Activated T-helper 1 cell treated with anti-CD3 and anti-CD28 coated beads, Interleukin-2, amount 50 U/mL, for 16 hours (primary cell): ENCODE data around the gene MXD4.

ENCODE experiments used
- DNase-seq, 2 donors: peaks; one replicate each; pipeline ENCODE4 v3.0.0-alpha.2; 2020; ENCODE audit warnings: low read depth in 1 of 2, low spot score in 1 of 2

MXD4 gene

DNA sequence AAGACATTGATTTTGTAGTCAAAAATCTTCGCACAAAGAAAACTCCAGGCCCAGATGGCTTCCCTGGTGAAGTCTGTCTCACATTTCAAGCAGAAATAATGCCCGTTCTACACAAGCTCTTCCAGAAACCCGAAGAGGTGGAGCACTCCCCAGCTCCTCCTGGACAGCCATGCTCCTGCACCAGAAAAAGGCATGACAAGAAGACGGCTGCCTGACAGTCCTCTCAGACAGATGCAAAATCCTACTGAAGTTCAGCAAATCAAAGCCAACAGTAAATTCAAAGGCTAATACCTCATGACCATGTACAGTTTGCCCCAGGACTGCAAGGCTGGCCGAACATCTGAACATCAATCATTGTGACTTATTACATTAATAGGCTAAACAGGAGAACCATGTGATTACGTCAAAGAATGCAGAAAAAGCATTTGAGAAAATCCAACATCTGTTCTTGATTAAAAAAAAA lies 30.8 kb upstream of the MXD4 start:
- DNase-seq: no peak

DNA sequence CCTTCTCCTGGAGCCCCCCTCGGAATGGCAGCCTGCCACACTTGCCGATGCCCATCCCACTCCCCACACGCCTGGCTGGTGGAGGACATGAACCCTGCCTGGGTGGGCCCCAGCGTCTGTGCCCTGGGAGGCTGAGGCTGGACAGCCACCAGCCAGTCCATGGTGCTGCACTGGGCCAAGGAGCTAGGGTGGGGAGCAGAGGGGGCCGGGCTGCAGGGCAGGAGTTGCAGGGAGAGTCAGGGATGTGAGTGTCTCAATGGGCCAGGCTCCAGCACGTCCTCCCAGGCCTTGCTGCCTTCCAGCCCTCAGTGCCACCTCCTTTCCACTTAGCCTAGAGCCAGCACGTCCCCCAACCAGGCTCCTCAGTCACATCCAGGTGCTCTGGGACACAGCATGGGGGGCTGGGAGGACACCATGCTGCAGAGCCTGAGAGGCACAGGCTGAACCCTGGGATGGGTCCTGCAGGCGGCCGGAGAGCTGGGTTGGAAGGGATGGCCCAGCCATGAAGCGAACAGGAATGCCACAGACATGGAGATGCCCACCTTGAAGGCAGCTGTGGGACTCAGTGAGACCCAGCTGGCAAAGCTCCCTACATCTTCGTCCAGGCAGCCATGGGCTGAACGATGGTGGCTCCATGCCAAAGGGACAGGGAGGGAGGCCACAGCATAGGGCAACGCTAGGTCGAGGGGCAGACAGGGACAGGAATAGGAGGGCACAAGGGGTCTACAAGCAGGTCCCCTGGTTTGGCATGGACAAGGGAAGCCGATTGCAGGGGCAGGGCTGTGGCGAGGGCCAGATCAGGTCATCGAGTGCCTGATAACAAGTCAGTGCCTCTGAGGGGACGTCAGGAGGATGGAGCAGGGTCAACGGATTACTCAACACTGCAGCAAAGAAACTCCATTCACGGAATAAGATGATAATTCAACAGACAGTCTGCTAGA lies 30.1 kb upstream of the MXD4 start:
- no peak for DNase-seq

DNA sequence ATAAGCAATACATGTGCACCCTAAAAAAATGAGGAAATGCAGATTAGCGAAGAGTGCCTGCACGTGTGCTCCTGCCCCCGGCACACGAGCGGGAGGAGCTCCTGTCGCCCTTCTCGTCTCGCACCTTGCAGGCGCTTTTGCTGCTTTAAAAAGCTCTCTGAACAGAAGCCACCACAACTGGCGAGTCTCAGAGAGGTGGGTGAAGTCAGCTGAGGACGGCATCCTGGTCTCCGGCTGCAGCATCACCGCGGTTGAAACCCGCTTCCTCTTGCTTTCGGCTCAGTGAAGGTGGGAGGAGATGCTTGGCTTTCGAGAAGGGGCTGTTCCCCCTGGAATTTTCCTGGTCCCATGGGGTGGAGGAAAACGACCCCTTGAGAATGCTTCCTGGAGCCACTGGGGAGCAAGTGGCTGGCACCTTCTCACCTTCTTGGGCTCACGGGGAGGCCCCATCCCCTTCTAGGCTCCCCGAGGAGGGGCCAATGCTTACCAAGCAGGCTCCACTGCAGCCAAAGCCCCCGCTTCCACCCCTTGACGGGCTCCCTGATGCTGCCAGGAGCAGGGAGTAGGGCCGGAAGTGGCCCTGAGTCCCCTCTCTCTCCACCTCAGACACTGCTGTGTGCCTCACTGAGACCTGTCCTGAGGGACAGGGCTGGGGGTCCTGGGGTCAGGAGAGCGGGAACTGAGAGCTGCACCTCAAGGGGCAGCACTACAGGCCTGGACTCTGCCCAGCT lies 29.2 kb upstream of the MXD4 start:
- DNase-seq: peak; percentile 42 to 65

DNA sequence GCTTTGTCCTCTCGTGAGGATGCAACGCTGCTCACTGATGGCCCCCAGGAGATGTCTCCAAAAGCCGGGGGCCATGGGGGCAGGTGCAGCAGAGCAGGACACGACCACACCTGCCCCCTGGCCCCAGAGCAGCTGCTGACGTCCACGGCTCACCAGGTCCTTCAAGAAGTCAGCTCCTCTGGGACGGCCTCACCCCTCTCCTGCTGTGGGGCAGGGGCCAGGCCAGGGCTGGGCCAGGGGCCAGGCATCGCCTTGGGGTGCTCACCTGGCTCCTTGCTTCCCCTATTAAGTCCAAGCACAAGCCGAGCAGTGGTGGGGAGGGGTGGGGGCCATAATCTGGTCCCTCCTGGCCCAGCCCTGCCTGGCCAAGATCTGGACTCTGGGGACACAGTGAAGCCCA lies 28.6 kb upstream of the MXD4 start:
- no peak for DNase-seq

DNA sequence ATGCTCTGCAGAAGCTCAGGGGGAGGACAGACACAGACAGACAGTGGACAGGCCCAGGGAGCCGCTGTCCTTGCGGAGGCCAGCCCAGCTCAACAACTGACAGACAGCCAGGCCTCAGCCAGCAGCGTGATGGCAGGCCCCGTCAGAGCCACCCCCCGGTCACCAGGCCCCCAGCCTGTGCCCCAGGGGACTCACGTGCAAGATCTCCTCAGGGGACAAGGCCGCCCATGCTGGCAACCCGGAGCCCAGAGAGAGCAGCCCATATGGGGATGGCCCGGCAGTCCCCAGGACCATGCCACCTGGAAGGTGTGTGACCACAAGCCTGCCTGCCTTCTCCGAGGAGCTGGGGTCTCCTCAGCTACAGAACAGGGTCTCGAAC lies 28.0 kb upstream of the MXD4 start:
- no peak for DNase-seq

DNA sequence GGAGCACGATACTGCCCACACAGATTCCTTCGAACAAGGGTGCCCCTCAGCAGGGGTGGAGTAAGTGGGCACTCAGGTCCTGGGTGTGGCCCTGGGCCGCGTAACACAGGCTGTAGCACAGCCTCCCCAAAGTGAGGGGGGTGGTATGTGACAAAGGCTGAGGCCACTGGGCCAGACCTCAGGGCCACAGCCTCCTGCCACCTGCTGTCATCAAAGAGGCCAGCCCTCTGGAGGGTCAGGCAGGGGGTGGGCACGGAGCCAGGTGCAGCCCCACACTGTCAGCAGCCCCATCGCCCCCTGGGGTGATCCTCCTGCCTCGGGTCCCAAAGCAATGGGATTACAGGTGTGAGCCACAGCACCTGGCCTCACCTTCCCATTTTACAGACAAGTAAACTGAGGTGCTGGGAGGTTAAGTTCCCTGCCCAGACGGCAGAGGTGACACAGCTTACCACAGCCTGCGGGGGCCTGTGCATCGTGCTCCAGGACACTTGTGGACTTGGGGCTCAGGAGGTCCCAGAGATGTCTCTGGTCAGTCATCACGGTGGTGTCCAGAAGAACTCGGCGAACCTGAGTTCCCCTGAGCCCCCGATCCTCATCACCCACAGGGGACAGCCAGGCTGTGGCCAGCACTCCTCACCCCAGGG lies 27.5 kb upstream of the MXD4 start:
- no peak for DNase-seq

DNA sequence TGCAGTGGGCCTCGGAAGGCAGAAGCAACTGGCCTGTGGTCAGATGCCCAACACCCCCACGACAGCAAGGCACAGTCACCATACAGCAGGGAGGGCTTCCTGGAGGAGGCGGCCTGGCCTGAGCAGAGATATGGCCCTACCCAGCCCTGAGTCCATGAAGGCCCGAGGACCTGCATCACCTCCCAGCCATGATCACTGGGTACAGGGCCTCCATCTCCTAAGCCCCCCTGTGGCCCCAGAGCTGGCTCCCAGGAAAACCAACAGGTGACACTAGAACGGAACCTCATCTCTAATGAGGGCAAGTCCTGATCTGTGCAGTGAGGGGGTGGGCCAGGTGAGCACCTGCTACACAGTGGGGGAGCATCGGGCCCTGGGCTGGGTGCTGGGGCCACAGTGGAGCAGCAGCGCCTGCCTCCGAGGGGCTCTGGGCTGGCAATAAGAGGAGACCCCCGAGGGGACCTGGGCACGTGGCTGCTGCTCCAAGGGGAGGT lies 26.2 kb upstream of the MXD4 start:
- DNase-seq: no peak

DNA sequence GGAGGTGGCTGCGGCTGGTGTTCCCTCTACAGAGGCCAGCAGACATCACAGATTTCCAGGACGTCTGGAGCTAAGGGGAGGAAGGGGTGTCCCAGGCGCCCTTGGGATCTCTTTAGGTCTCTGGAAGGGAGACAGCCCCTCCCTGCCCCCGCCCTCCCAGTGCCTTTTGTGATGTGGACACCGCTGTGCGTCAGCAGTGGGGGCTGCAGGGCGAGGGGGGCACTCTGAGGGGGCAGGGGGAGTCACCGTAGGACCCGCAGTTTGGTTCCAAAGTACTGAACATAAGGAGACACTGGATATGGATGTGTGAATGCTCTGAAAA lies 25.6 kb upstream of the MXD4 start:
- no peak for DNase-seq

DNA sequence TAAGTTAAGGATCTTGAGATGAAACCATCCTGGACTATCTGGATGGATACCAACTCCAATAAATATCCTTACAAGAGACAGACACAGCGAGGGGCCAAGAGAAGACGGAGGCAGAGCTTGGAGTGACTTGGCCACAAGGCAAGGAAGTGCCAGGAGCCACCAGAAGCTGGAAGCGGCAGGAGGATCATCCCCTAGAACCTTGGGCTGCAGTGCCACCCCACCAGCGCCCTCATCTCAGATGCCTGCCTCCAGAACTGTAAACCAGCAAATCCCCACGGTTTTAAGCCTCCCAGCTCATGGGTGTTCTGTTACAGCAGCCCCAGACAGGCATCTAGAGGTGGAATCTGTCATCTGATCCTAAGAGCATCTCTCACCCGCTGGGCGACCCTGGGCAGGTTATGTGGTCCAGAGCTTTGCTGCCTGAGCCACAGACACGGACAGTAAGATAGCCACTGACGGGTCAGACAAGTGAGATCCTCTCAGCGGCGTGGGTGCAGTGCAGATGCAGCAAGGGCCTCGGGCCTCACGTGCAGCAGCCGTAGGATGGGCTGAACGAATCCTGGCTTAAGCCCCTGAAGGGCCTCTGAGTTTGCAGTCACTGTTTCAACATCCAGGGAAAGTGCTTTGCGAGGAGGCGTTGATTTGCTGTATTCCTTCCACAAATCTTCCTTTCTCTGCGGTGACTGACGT lies 25.1 kb upstream of the MXD4 start:
- DNase-seq: no peak

DNA sequence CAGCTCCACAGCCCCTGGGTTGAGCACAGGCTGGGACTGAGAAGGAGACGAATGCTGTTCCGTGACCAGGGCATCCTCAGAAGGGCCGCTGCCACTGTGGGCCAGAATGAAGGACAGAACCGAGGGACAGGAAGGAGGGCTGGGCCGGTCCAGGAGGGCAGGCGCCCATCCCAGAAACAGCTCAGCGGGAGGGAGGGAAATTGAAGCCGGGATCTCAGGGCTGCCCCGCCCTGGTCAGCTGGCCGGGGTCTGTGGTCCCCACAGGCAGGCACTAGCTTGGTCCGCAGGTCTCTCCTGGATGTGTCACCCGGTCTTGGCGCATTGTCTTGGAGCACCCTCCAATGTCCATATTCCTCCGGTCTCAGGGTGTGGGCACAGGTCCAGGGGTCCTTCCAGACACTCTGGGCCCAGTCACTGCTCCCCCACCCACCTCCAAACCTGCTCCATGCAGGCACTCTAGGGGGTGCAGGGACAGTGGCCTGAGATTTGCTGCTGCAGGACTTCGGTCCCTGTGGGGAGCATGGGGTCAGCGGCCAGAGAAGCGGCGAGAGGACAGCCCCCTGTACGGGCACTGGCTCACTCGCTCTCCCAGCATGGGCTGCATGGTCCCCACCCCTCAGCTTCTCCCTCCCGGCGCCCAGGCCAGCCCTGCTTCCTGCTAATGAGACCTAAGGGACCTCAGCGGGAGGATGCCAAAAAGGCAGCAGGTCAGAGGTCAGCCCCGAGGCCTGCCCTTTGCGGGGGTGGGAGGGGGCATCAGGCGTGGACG lies 23.9 kb upstream of the MXD4 start:
- no peak for DNase-seq

DNA sequence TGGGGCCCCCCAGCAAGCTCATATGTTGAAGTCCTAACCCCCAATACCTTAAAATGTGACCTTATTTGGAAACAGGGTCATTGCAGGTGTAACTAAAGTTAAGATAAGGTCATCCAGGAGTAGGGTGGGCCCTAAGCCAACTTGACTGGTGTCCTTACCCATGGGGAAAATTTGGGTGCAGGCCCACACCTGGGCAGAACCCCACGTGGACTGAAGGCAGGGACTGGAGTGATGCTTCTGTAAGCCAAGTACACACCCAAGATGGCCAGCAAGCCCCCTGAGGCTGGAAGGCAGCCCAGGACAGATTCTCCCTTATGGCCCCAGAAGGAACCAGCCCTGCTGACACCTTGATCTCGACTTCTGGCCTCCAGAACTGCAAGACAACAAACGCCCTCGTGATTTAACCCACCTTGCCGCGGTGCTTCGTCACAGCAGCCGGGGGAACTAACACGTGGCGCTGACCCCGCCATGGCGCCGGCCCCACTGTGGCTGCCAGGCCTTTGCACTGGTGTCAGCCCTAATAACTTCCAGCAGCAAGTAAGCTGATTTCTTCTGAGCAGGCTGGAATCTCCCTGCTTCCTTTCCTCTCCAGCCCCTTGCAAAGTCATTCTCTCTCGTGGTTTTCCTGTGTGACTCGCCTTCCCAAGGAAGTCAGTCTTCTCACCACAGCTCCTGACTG lies 23.2 kb upstream of the MXD4 start:
- no peak for DNase-seq

DNA sequence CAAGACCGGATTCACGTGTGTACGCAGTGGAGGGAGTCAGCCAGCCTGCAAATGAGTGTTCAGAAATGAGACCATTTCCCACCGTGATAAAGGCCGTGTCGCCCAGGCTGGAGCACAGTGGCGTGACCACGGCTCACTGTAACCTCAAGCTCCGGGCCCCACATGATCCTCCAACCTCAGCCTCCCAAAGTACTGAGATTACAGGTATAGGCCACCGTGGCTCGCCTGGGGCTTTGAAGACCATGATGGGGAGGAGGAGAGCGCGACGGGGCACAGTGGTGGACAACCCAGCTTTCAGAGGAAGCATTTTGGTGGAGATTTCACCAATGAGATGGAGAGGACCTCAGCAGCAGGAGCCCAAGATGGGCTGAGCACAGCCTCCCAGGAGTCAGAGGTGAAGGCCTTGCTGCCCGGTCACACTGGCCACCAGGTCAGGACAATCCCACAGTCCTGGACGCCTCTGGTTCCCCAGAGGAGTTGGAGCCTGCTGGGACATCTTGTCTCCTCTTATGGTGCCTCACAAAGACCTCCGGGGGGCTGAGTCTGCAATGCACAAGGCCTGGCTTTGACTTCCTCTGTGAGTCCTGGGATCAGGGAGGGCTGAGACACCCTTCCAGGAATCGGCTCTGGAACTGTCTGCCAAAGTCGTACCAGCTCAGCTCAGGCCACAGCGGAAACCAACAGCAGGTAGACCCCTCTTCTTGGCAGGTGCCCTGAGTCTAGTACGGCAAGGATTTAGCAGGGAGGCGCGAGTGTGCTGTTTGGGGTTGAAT lies 22.4 kb upstream of the MXD4 start:
- peak in 1 of 2 donors; percentile 1 for DNase-seq

DNA sequence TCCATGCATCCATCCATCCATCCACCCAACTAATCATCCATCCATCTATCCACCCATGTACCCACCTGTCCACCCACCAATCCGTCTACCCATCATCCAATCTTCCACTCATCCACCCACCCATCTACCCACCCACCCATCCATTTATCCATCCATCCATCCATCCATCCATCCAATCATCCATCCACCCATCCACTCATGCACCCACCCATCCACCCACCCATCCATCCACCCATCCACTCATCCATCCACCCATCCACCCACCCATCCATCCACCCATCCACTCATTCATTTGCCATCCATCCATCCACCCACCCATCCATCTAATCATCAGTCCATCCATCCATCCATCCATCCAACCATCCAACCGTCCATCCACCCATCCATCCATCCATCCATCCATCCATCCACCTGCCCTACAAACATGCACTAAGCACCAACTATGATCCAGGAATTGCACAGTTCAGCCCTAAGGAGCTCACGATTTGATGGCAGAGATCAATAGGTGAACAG lies 21.3 kb upstream of the MXD4 start:
- no peak for DNase-seq

DNA sequence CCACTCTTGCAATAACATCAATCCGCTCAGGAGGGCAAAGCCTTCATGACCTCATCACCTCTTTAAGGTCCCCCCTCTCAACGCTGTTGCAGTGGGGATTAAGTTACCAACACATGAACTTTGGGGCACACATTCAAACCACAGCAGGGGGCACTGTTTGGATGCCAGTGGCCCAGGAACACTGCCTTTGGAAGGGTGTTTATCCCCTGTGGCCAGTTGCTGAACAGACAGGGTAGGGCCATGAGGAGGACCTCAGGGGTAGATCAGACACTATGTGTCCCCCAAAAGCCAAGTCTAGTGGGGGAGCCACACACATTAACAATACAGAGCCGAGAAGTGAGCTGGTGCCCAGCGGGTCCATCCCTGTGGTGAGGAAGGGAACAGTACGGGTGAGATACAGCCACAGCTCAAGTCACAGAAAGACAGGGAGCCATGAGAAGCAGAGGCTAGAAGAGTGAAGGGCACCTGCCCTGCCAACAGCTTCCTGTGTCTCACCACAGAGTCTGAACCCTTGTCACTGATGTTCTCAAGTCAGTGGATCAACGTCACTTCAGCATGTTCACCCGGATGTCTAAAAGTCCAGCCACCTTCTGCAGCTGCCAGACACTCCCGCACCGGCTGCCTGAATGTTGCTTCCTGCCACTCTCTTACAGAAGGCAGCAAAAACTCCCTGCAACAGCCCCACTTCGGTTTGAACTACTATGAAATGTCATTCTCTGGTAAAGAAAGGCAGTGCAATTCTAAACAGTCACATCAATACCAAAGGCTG lies 19.9 kb upstream of the MXD4 start:
- DNase-seq: peak; percentile 65

DNA sequence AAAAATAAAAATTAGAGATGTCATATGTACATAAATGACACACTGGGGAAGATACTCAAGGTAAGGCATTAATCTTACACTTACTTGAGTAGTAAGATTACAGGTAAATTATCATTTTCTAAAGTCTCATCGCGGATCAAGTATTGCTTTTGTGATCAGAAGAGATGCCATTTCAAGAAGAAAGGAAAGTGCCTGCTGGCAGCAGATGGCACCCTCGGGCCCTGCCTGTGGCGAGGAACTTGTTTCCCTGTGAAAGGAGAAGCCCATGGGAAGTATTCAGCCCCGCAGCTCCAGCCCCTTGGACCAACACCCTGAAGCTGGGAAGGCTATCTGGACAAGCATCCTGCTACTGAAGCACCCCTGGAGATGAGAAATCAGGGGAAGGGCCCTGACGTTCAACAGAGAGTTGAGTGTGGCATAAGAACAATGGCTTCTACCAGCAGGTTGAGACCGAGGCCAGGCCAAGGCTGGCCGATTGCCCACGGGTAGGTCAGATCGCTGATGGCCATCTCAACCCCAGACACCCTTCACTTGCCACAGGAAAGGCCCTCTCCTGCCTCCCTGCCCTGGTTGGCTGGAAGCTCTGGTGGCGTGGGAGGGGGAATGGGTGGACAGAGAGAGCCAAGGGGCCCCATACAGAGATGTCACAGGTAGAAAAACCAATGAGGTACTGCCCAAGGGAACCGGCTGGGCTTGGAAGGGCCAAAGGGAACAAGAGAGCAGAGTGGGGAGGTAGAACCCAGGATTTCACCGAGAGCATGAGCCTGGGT lies 18.8 kb upstream of the MXD4 start:
- DNase-seq: no peak

DNA sequence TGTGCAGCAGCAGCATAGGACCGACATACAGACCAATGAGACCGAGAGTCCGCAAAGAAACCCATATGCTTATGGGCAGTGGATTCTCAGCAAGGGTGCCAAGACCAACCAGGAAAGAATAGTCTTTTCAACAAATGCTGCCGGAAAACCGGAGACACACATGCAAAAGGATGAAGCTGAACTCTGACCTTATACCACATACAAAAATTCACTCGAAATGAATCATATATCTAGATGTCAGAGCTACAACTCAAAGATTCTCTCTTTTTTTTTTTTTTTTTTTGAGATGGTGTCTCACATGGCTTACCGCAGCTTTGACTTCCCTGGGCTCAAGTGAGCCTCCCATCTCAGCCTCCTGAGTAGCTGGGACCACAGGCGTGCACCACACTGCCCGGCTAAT lies 16.0 kb upstream of the MXD4 start:
- no peak for DNase-seq

DNA sequence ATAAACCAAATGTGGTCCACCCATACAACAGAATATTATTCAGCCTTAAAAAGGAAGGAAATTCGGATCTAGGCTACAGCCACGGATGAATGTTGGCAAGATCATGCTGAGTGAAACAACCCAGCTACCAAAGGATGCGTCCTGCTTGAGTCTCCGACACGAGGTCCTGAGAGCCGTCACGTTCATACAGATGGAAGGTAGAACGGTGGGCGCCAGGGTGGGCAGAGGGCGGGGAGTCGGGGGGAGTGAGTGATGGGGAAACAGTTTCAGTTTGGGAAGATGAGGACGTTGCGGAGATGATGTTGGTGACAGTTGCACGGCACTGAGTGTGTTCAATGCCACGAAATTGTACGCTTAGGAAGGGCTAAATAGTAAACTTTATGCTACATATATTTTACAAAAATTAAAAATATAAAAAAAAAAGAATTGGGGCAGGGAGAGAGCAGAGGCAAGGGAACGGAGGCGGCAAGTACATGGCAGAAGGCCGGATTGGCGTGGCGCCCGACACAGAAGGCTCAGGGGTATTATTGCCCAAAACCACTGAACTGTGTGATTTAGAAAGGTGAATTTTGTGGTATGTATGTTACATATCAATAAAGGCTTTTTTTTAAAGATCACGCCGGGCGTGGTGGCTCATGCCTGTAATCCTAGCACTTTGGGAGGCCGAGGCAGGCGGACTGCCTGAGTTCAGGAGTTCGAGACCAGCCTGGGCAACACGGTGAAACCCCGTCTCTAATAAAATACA lies 14.8 kb upstream of the MXD4 start:
- no peak for DNase-seq
